HepG2 (cell line): Measurements from ENCODE around the gene ITGB1. TPM values are rescaled to one million over a fixed set of nuclear protein-coding genes. Genes with fewer than 3 reads are reported as not detected.

Experiments
- GLI4 ChIP-seq: sonication (generic); formaldehyde crosslinking; IDR thresholded peaks from 2 replicates; pipeline ENCODE4 v1.5.1; 2020; ENCODE audit warnings: missing genetic modification reagents, mild to moderate bottlenecking, moderate library complexity, borderline replicate concordance
- HOXA9 ChIP-seq: sonication (generic); formaldehyde crosslinking; IDR thresholded peaks from 2 replicates; pipeline ENCODE4 v1.8.1; 2022; ENCODE audit warnings: missing genetic modification reagents, mild to moderate bottlenecking, moderate library complexity, borderline replicate concordance
- MLLT10 ChIP-seq: sonication (generic); formaldehyde crosslinking; IDR thresholded peaks from 2 replicates; pipeline ENCODE4 v1.4.0; 2020; ENCODE audit warnings: missing genetic modification reagents
- MTF2 ChIP-seq: sonication (generic); formaldehyde crosslinking; IDR thresholded peaks from 2 replicates; pipeline ENCODE4 v1.5.0; 2020; ENCODE audit warnings: missing genetic modification reagents, borderline replicate concordance
- RORA ChIP-seq: sonication (generic); formaldehyde crosslinking; IDR thresholded peaks from 2 replicates; pipeline ENCODE4 v1.5.0; 2020; ENCODE audit warnings: mild to moderate bottlenecking, missing genetic modification reagents, moderate library complexity
- ZNF274 ChIP-seq: sonication (generic); formaldehyde crosslinking; IDR thresholded peaks from 2 replicates; pipeline ENCODE4 v1.5.1; 2020; ENCODE audit warnings: mild to moderate bottlenecking, missing genetic modification reagents
- ZNF343 ChIP-seq: sonication (generic); formaldehyde crosslinking; IDR thresholded peaks from 2 replicates; pipeline ENCODE4 v1.4.0; 2020; ENCODE audit warnings: mild to moderate bottlenecking, missing genetic modification reagents
- ZNF614 ChIP-seq: IDR thresholded peaks from 2 replicates; pipeline ENCODE4 v1.6.1; 2018; ENCODE audit warnings: missing biosample characterization, missing genetic modification reagents, inconsistent platforms, borderline replicate concordance
- polyA plus RNA-seq, 8 experiments: library from polyadenylated mRNA; depleted of rRNA in 3 of 8; stranded (reverse) in 7 of 8; unstranded in 1 of 8; fragments of >200 nt; fragmentation: Illumina TruSeq in 4 of 8; extraction: Trizol in 4 of 8; gene quantifications; 2 replicates each; pipeline versions ENCODE4 v1.2.1 to v1.2.3, GENCODE V29; 2011 to 2016; ENCODE audit warnings: low read depth in 4 of 8, missing spikeins in 1 of 8, mixed read lengths in 1 of 8; ENCODE audit not compliant: insufficient read depth in 1 of 8
- total RNA-seq, 5 experiments: library from RNA; depleted of rRNA; stranded (reverse); fragments of >200 nt; fragmentation: Illumina TruSeq; extraction: Trizol; gene quantifications; 2 replicates each; pipeline ENCODE4 v1.2.3, GENCODE V29; 2016; ENCODE audit warnings: low read depth in 1 of 5
- TF ChIP-seq, protein P1 (sequence below): sonication (generic); formaldehyde crosslinking; conservative IDR thresholded peaks from 2 replicates; pipeline ENCODE4 v1.4.0; 2020; ENCODE audit warnings: missing genetic modification reagents
- TF ChIP-seq, protein P2 (sequence below): sonication (generic); formaldehyde crosslinking; conservative IDR thresholded peaks from 2 replicates; pipeline ENCODE4 v1.4.0; 2020; ENCODE audit warnings: mild to moderate bottlenecking, missing genetic modification reagents, moderate library complexity
- TF ChIP-seq, protein P3 (sequence below): sonication (generic); formaldehyde crosslinking; IDR thresholded peaks from 2 replicates; pipeline ENCODE4 v1.8.1; 2022; ENCODE audit warnings: mild to moderate bottlenecking, missing genetic modification reagents
- TF ChIP-seq, protein P4 (sequence below): sonication (generic); formaldehyde crosslinking; IDR thresholded peaks from 2 replicates; pipeline ENCODE4 v1.4.0; 2020; ENCODE audit warnings: missing genetic modification reagents, borderline replicate concordance
- TF ChIP-seq, protein P5 (sequence below): sonication (generic); formaldehyde crosslinking; IDR thresholded peaks from 2 replicates; pipeline ENCODE4 v1.5.0; 2020; ENCODE audit warnings: mild to moderate bottlenecking, missing genetic modification reagents

The ITGB1 gene
- total and polyA plus RNA-seq, 2 of the 13 experiments (the other 11 are each of a cell fraction or from before 2014, with no cell fraction given): 190 to 204 TPM

DNA sequence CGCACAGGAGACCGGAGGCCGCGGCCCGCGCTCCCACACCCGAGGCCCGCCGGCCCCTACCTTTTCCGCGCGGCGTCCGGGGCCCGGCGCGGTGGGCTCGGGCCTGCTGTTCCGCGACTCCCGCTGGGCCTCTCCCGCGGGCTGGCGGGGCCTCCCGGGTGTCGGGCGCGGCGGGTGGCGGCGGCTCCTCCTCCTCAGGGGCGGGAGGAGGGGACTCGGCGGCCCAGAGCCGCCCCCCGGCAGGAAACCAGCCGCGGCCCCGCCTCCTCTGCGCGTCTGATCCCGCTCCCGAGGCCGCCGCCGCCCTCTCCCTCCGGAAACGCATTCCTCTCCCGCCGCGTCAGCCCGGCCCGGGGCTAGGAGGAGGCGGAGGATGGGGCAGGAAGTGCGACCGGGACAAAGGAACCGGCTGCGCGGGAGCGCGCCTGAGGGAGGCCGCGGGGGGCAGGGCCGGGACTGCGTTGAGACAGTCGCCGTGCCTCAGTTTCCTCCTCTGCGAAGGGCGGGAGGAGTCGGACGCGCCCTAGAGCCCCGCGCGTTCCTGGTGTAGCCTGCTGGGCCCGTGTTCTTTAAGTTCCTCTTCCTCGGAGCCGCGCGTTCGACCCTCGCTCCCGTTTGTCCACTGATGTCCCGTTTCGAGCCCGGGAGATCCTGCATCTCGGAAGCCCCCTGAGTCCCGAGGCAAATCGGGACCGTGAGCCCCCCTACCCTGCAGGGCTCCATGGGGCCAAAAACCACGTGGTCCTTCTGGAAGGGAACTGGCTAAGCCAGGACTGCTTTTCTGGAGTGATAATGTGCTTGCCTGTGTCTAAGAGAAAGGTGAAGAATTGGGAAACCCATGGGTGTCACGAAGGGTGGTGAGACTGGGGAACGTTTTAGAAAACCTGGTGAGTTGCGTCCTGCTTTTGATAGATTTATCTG is at the start of gene ITGB1 (continued):
- TF ChIP-seq, protein P1, sequence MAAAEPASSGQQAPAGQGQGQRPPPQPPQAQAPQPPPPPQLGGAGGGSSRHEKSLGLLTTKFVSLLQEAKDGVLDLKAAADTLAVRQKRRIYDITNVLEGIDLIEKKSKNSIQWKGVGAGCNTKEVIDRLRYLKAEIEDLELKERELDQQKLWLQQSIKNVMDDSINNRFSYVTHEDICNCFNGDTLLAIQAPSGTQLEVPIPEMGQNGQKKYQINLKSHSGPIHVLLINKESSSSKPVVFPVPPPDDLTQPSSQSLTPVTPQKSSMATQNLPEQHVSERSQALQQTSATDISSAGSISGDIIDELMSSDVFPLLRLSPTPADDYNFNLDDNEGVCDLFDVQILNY: peak; percentile 48
- TF ChIP-seq, protein P2, sequence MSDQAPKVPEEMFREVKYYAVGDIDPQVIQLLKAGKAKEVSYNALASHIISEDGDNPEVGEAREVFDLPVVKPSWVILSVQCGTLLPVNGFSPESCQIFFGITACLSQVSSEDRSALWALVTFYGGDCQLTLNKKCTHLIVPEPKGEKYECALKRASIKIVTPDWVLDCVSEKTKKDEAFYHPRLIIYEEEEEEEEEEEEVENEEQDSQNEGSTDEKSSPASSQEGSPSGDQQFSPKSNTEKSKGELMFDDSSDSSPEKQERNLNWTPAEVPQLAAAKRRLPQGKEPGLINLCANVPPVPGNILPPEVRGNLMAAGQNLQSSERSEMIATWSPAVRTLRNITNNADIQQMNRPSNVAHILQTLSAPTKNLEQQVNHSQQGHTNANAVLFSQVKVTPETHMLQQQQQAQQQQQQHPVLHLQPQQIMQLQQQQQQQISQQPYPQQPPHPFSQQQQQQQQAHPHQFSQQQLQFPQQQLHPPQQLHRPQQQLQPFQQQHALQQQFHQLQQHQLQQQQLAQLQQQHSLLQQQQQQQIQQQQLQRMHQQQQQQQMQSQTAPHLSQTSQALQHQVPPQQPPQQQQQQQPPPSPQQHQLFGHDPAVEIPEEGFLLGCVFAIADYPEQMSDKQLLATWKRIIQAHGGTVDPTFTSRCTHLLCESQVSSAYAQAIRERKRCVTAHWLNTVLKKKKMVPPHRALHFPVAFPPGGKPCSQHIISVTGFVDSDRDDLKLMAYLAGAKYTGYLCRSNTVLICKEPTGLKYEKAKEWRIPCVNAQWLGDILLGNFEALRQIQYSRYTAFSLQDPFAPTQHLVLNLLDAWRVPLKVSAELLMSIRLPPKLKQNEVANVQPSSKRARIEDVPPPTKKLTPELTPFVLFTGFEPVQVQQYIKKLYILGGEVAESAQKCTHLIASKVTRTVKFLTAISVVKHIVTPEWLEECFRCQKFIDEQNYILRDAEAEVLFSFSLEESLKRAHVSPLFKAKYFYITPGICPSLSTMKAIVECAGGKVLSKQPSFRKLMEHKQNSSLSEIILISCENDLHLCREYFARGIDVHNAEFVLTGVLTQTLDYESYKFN (CRISPR knock-in tag): peak; percentile 76
- TF ChIP-seq MLLT10 (CRISPR knock-in tag): no peak
- TF ChIP-seq RORA (CRISPR knock-in tag): no peak
- no peak for TF ChIP-seq MTF2
- peak; percentile 66; the same call in 1 of the 2 replicates for TF ChIP-seq ZNF343 (CRISPR knock-in tag)
- peak; percentile 61; the same call in 1 of the 2 replicates for TF ChIP-seq GLI4 (CRISPR knock-in tag)
- TF ChIP-seq, protein P3, sequence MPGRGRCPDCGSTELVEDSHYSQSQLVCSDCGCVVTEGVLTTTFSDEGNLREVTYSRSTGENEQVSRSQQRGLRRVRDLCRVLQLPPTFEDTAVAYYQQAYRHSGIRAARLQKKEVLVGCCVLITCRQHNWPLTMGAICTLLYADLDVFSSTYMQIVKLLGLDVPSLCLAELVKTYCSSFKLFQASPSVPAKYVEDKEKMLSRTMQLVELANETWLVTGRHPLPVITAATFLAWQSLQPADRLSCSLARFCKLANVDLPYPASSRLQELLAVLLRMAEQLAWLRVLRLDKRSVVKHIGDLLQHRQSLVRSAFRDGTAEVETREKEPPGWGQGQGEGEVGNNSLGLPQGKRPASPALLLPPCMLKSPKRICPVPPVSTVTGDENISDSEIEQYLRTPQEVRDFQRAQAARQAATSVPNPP (CRISPR knock-in tag): no peak
- TF ChIP-seq HOXA9 (CRISPR knock-in tag): no peak; the same call in 1 of the 2 replicates
- TF ChIP-seq, protein P4, sequence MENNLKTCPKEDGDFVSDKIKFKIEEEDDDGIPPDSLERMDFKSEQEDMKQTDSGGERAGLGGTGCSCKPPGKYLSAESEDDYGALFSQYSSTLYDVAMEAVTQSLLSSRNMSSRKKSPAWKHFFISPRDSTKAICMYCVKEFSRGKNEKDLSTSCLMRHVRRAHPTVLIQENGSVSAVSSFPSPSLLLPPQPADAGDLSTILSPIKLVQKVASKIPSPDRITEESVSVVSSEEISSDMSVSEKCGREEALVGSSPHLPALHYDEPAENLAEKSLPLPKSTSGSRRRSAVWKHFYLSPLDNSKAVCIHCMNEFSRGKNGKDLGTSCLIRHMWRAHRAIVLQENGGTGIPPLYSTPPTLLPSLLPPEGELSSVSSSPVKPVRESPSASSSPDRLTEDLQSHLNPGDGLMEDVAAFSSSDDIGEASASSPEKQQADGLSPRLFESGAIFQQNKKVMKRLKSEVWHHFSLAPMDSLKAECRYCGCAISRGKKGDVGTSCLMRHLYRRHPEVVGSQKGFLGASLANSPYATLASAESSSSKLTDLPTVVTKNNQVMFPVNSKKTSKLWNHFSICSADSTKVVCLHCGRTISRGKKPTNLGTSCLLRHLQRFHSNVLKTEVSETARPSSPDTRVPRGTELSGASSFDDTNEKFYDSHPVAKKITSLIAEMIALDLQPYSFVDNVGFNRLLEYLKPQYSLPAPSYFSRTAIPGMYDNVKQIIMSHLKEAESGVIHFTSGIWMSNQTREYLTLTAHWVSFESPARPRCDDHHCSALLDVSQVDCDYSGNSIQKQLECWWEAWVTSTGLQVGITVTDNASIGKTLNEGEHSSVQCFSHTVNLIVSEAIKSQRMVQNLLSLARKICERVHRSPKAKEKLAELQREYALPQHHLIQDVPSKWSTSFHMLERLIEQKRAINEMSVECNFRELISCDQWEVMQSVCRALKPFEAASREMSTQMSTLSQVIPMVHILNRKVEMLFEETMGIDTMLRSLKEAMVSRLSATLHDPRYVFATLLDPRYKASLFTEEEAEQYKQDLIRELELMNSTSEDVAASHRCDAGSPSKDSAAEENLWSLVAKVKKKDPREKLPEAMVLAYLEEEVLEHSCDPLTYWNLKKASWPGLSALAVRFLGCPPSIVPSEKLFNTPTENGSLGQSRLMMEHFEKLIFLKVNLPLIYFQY: peak; percentile 69; the same call in 1 of the 2 replicates
- peak; percentile 79; the same call in 1 of the 2 replicates for TF ChIP-seq ZNF614 (CRISPR knock-in tag)
- TF ChIP-seq, protein P5, sequence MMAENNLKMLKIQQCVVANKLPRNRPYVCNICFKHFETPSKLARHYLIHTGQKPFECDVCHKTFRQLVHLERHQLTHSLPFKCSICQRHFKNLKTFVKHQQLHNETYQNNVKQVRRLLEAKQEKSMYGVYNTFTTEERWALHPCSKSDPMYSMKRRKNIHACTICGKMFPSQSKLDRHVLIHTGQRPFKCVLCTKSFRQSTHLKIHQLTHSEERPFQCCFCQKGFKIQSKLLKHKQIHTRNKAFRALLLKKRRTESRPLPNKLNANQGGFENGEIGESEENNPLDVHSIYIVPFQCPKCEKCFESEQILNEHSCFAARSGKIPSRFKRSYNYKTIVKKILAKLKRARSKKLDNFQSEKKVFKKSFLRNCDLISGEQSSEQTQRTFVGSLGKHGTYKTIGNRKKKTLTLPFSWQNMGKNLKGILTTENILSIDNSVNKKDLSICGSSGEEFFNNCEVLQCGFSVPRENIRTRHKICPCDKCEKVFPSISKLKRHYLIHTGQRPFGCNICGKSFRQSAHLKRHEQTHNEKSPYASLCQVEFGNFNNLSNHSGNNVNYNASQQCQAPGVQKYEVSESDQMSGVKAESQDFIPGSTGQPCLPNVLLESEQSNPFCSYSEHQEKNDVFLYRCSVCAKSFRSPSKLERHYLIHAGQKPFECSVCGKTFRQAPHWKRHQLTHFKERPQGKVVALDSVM (CRISPR knock-in tag): no peak
- peak; percentile 80; the same call in 1 of the 2 replicates for TF ChIP-seq ZNF274 (CRISPR knock-in tag)
